Fibroblast of skin of back (primary cell): Measurements from ENCODE around the gene RSKR.
"Not testable (repeated sequence)": the region's sequence is repeated elsewhere in the genome, so short reads cannot be mapped to it uniquely, and the experiment has no call there.

Experiments used
- DNase-seq: peaks from one replicate; pipeline ENCODE4 v3.0.0-alpha.2; 2013

Gene RSKR

DNA sequence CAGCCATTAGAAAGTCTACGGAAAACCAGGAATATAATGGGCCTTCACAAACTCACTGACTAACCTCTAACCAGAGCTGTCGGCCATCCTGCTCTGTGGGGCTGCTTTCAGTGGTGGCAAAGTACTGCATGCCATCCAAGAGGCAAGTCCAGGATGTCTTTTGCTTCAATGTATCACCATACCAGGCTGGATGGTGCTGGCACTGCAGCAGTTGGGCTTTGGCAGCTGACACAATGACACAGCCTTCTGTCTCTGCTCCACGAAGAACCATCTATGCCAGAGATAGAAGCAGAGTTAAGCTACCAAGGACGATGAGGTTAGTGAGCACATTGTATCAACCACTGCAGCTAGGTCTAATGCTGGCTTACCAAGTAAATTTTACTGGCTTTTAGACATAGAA, 9.7 kb upstream of the RSKR start:
- DNase-seq: no peak

DNA sequence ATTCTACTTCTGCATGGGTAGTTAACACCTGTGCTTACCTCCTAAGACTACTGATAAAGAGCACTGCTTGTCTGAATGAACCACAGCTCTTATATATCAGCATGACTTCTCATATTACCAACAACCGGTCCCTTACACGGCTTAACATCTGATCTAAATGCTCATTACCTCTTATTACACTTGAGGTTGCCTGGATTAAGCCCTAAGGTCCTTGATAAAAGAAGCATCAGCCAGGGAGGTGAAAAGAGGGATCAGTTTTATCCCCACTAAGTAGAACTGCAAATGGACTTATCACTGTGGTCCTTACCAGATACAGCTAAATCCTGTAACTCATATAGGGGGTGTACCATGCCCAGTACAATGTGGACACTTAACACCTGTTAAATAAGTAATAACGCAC, 8.2 kb upstream of the RSKR start:
- no peak for DNase-seq

DNA sequence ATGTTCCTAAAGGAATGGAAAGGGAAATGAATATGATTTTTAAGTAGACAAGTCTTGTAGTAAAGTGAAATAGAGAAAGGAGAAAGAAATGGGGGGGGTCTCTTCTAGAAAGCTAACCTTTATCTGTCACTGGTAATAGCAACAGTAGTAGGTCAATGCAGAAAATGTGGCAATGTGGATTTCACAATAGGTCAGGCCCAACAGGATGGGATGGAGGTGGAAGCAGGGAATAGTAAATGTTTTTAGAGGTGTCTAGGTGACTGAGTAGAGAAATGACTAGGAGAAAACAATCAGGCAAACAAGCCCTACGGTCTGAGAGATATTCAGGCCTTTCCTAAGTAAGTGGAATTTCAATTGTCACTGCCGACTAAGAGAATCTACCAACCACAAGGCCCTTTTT, 6.0 kb upstream of the RSKR start:
- no peak for DNase-seq

DNA sequence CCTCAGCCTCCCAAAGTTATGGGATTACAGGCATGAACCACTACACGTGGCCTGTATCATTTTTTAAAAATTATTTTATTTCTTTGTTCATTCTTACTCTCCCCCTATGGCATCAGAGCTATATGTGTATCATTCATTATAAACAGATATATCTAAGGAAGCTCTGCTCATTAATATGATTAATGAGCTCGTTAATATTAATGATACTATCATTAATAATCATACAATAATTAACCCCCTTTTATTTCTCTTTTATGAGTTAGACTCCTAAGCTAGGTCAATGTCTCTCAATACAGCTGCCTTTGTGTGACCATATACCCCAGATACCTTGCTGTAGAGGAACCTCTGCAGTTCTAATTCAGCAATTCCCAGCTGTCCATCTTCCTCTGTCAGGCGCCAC, 4.5 kb upstream of the RSKR start:
- no peak for DNase-seq

DNA sequence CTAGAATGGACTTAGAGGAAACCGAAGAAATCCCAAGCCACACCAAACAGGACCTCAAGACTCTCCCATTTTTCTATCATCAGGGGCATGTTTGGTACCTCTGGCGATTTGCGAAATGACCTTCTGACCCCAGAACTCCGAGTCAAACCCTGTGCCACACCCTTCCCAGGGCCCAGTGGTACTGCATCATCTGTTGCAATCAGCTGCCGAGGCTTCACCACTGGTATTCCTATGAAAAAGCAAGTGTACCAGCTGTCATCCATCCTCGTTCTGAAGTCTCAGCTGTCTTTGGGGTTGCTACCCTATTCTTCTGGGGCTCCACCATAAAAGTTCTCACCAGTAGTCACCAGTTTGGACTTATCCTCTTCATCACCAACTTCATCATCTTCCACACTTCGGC, 2.3 kb upstream of the RSKR start:
- DNase-seq: no peak

DNA sequence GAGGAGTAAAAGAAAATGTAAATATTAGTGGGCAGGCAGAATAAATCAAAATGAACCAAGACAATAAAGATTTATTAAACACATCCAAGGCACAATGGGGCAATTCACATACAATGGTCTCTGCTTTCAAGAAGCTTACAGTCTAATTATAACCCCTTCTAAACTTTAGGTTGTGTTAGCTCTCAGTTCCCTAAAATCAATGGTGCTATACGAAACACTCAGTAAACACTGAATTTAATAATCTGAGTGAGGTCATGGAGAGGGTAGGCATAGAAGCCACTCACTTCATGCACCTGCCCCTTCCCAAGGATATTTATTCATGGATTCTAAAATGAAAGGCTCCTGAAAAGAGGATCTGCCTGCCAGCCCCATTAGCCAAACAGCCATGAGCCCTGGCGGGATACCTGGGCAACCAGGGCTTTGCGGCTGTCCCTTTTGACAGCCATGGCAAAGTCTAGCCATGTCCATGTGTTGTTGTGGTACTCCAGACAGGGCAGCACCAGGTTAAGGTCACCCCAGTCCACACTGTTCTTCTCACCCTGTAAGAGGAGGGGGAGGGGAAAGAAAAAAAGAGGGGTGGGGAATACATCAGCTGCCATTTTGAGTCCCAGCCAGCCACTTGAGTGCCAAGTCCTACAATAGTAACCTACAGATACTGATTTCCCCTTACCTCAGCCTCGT, 1.4 kb upstream of the RSKR start:
- DNase-seq: no peak

DNA sequence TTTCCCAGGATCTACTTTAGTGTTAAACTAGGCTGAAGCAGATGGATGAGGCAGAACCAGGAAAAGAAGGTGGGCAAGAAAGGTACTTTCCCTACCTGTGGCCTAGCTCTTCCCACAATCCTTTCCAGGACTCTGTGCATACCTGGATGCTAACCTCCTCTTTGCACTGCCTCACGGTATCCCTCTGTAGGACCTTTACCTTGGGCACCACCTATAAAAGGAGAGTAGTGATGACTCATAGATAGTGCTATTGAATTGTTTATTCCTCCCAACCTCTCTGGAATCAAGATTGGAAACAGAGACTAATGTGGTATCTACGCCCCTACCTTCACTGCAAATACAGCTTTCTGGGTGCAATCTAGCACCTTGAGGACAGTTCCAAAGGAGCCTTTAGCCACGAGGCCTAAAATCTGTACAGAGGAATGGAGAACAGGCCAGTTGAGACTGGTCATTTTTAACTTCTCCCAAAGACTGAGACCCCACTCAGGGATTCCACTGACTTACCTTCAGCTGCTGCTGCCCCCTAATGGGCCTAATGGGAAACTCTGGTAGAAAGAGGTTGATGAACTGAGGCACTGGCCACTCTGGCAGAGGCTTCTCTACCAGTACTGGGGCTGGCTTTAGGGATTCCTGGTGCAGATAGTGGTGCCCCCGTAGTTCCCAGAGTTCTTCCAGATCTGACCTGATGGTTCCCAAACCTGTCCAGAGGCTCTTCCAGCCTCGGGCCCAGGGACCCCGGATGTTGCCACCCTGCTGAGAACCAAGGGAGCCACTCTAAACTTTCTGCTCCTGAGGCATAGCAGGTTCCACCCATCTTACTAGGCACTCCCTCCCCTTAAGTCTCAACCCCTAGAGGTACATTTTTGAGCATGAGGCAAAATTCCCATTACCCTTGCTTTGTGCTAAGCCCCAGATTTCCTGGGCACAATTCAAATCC, 781 bp downstream of the RSKR start:
- DNase-seq: peak; percentile 41

DNA sequence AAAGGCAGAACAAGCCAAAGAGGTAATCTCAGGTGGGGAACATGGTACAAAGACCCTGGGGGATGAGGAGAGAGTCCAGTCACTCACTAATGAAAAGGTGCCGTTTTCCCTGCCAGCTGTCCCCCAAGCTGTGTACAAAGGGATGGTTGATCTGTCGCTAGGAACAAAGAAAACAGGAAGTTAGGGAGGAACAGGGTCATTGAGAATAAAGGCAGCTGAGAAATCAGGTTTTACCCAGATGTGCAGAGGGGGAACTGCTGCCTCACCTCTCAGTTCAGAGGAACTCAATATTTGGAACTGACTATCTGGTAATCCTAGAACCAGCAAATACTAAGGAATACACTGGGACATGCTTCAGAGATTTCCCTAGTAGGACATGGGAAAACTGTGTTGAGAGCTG, 1.5 kb downstream of the RSKR start:
- no peak for DNase-seq

DNA sequence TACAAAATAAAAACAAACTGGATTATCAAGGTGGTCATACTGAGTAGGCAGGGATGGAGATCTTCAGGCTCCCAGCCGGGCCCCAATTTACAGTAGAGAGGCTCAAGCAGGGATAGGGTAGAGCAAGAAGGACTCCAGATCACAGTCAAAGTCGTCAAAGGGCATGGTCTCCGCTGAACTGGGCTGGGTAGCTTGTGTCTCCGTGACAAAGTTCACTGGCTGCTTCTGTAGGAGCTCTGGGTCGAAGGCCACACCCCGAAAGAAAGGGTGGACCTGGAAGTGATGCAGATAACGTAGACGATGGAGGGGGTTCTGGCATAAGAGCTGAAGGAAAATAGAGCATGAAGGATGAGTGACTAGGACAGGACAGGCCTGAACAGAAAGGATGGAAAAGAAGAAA, 3.6 kb downstream of the RSKR start:
- no peak for DNase-seq

DNA sequence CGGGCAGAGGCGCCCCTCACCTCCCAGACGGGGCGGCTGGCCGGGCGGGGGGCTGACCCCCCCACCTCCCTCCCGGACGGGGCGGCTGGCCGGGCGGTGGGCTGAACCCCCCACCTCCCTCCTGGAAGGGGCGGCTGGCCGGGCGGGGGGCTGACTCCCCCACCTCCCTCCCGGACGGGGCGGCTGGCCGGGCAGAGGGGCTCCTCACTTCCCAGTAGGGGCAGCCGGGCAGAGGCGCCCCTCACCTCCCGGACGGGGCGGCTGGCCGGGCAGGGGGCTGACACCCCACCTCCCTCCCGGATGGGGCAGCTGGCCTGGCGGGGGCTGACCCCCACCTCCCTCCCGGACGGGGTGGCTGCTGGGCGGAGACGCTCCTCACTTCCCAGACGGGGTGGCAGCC, 10.0 kb downstream of the RSKR start:
- not testable (repeated sequence) for DNase-seq

DNA sequence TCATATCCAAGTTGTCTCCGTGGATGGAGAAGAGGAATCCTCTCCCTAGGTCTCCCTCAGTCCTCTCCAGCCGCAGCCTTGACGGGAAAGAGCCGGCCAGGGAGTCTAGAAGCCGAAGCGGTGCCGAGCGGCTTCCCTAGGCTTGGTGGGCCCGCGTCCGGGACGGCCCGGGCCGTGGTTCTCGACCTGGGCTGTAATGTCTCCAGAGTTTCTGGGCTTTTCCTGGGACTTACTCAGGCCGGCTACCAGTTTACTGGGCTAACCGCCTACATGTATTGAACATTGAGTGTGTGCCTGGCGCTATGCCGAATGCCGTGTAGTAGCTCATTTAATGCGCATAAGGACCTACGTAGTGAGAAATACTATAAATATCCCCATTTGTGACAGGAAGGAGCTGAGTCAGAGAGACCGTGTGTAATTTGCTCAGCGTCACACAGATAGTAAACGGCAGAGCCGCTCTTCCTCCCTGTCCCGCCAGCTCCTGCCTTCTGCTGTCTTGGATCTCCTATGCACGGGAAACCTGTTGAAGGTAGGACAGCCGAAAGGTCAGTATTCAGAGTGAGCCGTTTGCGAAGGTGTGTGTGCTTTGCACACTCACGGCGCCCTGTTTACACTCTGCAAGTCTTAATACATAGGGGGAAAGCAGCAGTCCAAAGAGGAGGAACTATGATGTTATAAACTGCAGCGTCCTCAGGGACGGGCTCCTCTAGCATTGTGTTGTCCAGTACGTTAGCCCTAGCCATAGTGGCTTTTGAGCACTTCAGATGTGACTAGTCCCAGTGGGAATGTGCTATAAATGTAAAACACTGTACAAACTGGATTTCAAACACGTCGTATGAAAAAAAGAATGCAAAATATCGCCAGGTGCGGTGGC, 14.4 kb downstream of the RSKR start:
- DNase-seq: peak; percentile 88

DNA sequence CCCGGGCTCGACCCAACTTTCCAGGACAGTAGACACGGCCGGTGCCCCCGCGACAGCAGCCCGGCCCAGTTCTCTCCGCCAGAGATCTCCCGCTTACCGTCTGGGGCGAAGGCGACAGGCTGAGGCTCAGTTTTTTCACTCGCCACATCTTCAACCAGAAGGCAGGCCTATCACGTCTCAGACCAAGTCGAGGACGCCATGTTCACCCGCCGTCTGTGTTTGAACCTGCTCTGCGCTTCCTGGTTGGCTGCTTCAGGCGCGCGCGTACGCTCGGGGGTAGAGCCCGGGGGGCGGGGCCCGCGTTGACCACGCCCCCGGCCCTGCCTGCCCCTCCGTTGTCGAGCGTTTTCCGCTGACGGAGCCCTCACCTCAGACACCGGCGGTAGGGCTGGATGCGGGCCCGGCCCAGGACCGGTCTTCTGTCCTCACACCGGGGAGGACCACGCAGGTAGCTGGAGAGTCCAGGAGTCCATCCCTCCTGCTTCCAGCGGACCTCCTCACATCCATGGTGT, 15.1 kb downstream of the RSKR start, which contains the start of gene SPAG5:
Gene SPAG5 (minus strand): TSS at position 227 of the 512 bp plus-strand sequence. CDS start 79 bp downstream, at position 148.
- DNase-seq: peak; percentile 92

DNA sequence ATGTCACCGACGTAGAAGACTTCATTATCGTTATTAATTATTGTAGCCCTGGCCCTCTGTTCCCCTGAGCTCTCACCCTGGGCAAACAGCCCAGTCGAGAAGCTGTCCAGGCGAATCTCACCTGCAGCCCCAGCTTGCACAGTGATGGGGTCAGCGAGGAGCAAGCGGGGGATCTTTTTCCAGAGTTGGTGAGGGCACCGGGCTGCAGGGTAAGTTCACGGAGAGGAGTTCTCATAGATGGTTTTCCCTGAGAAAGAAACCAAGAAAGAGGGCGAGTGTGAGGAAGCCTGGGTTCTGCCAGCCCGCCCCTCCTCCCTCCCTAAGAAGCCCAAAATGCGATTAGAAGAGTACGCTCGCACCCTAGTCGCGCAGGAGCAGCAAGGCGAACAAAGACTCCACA, 15.6 kb downstream of the RSKR start:
- DNase-seq: no peak

DNA sequence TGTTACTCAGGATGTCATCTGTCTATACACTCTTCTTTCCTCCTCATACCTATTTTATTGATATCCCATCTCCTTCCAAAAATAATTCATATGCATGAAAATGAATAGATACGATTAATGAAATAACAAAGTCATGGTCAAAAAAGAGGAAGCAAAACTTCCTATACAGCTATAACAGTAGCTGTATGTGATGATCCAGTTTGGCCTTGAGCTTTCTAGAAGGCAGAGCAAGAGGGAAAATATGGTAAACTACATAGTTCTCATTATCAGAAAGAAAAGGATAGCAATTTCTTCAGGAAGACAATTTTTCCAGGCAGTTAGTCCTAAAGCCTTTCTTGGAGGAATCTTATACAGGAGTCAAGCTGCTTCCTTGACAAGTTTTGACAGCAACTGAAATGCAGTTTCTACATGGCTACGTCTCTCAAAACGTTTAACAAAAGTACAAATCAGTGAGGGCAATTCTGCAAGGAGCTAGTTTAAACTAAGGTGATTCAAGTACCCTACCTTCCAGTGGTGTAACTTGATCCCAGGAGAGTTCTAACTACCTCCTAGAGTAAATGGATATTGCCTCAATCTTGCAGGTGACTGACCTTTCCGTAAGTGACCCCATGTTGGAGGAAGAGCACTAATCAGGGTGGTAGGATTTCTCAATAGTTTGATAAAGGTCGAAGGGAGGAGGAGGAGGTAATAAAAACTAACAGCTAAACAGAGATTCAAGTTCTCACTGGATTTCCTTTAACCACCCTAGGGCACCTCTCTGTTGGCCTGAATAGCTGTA, 16.2 kb downstream of the RSKR start:
- DNase-seq: no peak

DNA sequence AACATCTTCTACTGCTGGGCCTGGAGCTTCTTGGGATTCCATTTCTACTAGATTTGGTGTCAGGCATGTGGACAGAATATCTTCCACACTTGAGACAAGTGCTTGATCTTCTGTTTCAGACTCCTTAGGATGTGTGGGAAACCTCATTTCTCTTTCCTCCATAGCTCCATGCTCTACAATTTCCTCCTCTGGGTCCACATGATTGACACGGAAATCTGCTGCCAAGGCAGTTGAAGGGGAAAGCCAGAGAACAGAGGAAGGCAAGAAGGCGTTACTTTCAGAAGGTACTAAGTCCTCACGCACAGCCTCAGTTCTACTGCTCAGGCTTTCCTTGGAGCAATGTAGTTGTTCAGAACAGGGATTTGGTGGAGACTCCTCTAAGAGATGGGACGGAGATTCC, 21.7 kb downstream of the RSKR start:
- no peak for DNase-seq

DNA sequence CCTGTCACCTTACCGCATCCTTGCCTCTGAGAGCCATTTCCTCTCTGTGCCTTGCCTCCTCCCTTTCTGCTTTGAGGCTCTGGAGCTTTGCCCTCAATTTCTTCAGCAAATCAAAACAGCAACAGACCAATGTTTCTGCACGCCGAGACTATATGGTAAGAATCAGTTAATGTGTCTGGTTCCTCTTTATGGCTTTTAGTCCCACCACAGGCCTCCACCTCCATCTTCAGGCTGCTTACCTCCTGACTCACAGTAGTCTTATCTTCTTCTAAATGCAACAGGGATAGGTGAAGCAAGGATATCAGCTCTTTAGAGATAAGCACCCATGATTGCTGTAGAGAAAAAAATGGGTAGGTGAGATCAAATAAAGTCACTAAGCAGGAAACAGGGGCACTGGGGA, 28.1 kb downstream of the RSKR start:
- DNase-seq: no peak

DNA sequence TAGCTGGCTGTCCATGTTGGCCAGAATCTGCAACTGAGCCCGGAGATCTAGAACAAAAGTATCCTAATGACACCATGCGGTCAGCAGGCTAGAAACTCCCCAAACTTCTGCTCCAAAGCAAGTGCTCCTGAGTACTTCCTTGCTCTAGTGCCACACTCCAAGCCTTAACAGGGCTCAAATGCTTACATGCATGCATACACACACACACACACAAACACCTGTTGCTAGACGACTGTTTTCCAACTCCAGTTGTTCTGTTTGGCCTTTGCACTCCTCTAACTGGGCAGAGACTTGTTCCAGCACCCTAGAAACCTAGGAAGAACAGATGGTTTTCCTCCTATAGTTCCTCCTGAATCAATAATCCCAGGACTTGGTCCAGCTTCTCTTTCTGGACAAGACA, 29.6 kb downstream of the RSKR start:
- no peak for DNase-seq

DNA sequence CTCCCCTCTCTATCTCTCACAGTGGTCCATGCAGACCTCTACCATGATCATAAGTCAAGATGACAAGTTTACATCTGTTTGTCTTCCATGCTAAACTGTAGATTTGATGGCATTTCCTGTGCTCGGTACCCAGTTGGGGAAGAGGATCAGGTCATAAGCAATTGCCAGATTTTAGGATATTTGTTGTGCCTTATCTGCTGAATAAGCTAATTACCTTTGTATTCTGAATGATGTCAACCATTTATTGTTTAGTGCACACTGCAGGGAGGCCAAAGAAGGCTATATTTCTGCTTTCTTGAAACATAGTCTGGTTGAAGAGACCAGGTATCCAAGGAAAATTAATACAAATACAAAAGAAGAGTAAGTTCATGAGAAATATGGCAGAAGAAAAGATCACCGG, 31.5 kb downstream of the RSKR start:
- DNase-seq: no peak

DNA sequence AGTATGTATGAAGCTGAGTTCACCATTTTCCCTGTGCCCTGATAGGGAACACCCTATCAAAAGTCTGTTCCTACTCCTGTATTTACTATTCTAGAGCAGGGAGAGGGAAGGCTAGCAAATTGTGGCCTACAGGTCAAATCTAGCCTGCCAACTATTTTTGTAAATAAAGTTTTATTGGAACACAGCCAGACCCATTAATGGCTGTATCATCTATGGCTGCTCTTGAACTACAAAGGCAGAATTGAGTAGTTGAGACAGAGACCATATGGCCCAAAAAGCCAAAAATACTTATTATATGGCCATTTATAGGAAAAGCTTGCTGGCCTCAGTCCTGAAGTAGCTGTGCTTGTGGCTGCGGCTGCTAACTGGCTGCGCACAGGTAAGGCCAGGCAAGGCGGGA, 33.0 kb downstream of the RSKR start:
- no peak for DNase-seq

DNA sequence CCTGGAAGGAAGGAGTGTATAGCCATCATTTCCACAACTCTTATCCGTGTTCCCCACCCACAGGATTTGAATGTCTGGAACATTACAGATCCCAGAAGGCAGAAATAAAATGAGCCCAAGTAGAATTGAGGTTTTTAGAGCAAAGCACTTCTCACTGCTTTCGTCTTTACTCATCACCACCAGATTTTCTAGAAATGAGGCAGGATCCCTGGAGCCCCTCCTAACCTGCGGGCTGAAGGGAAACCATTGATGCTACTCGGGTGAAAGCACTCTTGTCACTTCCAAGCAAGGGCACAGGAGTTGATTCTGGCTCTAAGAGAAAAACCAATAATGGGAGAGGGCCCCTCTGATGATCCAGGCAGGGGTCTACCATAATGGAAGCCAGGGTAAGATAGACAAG, 34.5 kb downstream of the RSKR start:
- DNase-seq: no peak

DNA sequence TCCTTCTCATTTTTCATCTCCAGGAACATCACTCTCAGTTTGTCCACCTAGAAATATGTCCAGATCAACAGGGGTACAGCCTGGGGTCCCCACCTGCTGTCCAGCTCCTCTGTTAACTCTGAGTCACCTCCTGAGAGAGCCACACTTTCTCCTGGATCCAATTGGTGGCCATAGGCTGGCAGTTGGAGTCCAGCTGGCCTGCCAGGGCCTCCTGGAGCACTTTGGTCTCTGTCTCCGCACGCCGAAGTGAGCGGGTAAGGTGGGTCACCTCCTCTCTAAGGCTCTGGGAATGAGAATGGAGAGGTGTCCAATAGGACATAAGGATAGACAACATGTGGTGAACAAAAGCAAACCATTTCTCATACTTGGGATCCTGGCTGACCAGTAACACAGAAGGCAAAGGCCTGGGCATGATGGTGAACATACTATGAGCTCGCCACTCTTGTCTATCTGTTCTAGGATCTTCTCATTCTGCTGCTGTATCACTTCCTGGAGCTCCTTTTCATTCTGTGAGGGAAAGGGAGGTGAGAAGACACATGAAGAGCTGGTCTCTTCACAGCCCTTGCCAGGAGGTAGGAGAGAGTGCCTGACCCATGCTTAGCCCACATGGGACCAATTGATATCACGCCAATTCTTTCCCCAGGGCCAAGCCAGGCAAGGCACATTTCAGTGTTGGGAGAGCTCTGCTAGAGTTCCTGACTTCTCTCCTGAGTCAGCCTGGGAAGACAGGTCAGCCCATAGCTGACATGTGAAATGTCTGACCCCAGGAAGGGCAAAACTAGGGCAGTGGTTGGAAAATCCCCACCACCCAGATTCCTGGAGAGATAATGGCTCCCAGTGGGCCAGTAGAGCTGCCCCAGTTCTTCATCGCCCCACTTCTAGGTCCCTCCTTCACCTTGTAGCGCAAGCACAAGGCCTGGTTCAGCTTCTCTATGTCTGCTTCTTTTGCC, 35.5 kb downstream of the RSKR start:
- no peak for DNase-seq
